Activated naive CD8-positive, alpha-beta T cell treated with anti-CD3 and anti-CD28 coated beads for 36 hours (primary cell): Measurements from ENCODE around the gene ADAMTSL4. TPM values are rescaled to one million over a fixed set of nuclear protein-coding genes. Genes with fewer than 3 reads are reported as not detected.
A peak's percentile ranks its signal among the peaks of the same experiment; 100 is the strongest.

ENCODE experiments used
- DNase-seq: peaks from one replicate; pipeline ENCODE4 v3.0.0; 2021
- H3K27ac Mint-ChIP-seq: one replicate; pipeline ENCODE4 v1.8.0; 2022; ENCODE audit warnings: mild to moderate bottlenecking, moderate library complexity, mixed read lengths
- H3K27me3 Mint-ChIP-seq: one replicate; pipeline ENCODE4 v1.8.0; 2022; ENCODE audit warnings: mild to moderate bottlenecking, mixed read lengths
- H3K36me3 Mint-ChIP-seq: one replicate; pipeline ENCODE4 v1.8.0; 2021; ENCODE audit warnings: mild to moderate bottlenecking, mixed read lengths
- H3K4me1 Mint-ChIP-seq: one replicate; pipeline ENCODE4 v1.8.0; 2021; ENCODE audit warnings: mixed read lengths
- H3K4me3 Mint-ChIP-seq: one replicate; pipeline ENCODE4 v1.8.0; 2022; ENCODE audit warnings: mild to moderate bottlenecking, moderate library complexity, mixed read lengths
- H3K9me3 Mint-ChIP-seq: one replicate; pipeline ENCODE4 v1.8.0; 2022; ENCODE audit warnings: mixed read lengths
- total RNA-seq, 2 experiments: library from RNA; stranded (reverse); gene quantifications; one replicate each; pipeline ENCODE4 v1.2.3, GENCODE V29; 2021

Gene ADAMTSL4
- total RNA-seq, 2 experiments from 2014 or later = 0.06 to 0.10 TPM

DNA sequence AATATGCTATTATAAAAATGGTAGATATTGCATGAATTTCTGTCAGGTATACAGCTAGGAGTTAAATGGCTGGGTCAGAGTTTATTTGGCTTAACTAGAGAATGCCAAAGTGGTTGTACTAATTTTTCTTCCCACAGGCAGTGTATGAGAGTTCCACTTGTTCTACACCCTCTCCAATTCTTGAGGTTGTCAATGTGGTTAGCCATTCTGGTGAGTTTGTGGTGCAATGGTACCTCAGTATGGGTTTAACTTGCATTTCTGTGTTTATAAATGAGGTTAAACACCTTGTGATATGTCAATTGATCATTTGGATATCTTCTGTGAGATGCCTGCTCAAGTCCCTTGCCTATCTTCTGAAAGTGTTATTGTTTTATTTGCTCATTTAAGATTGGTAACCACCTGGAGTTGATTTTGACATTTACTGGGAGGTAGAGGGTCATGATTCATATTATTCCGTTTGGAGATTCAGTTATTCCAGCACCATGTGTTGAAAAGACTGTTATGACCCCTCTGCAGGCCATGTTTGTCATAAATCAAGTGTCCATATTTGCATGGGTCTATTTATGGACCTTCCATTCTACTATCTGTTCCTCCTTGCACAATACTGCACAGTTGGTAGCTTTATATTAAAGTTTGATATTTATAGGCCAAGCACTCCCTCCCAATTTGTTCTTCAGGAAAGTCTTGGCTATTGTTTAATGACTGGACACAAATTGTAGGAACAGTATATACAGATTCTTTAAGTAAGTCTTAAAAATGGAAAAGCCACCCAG lies 27.8 kb upstream of the ADAMTSL4 start:
- no peak for DNase-seq
- Mint-ChIP-seq H3K36me3 (no peaks in the 10 kb centered on the region), H3K27me3 (no peaks in the 10 kb centered on the region), H3K9me3 (no peaks in the 10 kb centered on the region), H3K4me1 (peaks cover 8% of the 10 kb centered on the region), H3K27ac (no peak overlapping the region), H3K4me3 (no peak overlapping the region)

DNA sequence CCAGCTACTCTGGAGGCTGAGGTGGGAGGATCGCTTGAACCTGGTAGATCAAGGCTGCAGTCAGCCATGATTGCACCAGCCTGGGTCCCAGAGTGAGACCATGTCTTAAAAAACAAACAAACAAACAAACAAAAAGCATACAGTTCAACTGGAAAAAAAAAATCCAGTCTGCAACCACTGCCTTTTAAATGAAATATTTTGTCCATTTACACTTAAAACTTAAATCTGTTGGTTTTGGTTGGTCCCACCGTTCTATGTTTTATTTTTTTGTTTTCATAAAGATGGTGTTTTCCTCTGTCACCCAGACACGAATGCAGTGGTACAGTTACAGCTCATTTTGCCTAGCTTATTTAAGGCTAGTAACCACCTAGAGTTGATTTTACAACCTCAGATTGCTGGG lies 23.9 kb upstream of the ADAMTSL4 start:
- H3K27me3 Mint-ChIP-seq = no peaks in the 10 kb centered on the region
- DNase-seq = no peak
- no peak overlapping the region for H3K27ac Mint-ChIP-seq
- H3K36me3 Mint-ChIP-seq = no peaks in the 10 kb centered on the region
- peaks cover 2% of the 10 kb centered on the region for H3K4me1 Mint-ChIP-seq
- H3K9me3 Mint-ChIP-seq = no peaks in the 10 kb centered on the region
- no peak overlapping the region for H3K4me3 Mint-ChIP-seq

DNA sequence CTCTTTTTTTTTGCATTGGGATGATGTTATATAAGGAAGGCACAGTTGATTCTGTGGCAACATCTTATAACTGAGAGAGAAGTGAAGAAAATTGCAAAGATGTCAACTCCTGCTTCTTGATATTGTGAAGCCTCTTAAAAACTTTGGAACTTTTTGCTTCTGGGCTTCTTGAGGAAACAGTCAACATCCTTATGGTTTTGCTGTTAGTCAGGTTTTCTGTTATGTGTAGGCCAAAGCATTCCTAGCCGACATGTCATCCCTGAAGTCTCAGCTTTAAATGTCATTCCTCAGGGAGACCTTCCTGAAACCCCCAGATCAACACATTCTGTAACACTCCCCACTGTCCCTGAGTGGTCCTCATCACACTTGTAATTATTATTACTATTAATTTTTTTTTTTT lies 21.0 kb upstream of the ADAMTSL4 start:
- Mint-ChIP-seq H3K27ac (no peak overlapping the region), H3K9me3 (no peaks in the 10 kb centered on the region), H3K4me3 (no peak overlapping the region)

DNA sequence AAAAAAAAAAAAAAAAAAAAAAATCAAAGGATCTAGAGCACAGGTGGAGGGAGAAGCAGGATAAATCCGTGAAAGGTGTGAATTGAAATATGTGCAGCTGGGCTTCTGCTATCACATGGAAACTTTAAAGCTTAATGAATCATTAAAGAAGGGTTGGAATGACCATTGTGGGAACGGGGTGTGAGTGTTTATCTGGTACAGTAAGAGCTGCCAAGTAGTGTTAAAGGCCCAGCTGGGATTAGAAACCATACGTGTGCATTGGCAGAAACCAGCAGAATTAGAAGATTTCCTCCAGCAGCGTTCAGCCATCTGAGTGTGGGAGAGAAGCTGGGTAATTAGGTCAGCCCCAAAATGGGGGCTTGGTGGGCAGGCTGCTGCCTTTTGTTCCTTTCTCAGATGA lies 20.2 kb upstream of the ADAMTSL4 start:
- no peak for DNase-seq
- H3K4me3 Mint-ChIP-seq = no peak overlapping the region
- H3K4me1 Mint-ChIP-seq = peaks cover 3% of the 10 kb centered on the region
- H3K27me3 Mint-ChIP-seq = no peaks in the 10 kb centered on the region
- H3K36me3 Mint-ChIP-seq = no peaks in the 10 kb centered on the region
- H3K27ac Mint-ChIP-seq = no peak overlapping the region
- H3K9me3 Mint-ChIP-seq = no peaks in the 10 kb centered on the region

More for the DNA sequence above, 21.0 kb upstream of the ADAMTSL4 start:
- DNase-seq = no peak
- no peaks in the 10 kb centered on the region for H3K27me3 Mint-ChIP-seq
- H3K4me1 Mint-ChIP-seq = peaks cover 3% of the 10 kb centered on the region
- H3K36me3 Mint-ChIP-seq = no peaks in the 10 kb centered on the region

DNA sequence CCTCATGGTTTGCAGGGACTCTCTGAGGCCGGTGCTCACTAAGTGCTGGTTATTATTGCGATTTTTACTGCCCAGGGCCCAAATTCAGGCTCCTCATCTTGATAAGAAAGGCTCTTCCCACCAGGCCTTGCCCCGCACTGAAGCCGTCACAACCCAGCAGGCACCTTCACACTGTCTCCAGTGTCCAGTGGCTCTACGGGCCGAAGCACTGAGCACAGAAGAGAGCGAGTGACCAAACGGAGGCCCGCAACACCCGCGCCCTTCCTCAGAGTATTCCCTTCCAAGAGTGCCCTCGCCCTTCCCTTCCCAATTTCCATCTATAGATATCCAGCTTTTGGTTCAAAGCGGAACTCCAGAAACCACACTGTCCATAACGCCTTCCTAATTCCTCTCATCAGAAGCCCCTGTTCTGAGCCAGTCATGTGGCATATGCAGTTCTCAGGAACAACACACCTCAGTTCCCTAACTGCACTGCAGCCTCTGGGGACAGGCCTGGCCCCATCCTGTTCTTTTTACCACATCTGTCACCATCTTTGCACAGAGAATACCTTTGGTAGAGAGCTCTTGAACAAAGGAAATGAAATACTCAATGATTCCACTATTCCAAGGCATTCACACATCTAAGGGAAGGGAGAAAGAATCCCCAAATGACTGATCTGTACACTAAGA lies 18.6 kb upstream of the ADAMTSL4 start:
- Mint-ChIP-seq H3K36me3 (no peaks in the 10 kb centered on the region), H3K4me1 (peaks cover 3% of the 10 kb centered on the region), H3K9me3 (no peaks in the 10 kb centered on the region), H3K27ac (no peak overlapping the region), H3K4me3 (no peak overlapping the region), H3K27me3 (no peaks in the 10 kb centered on the region)
- no peak for DNase-seq

DNA sequence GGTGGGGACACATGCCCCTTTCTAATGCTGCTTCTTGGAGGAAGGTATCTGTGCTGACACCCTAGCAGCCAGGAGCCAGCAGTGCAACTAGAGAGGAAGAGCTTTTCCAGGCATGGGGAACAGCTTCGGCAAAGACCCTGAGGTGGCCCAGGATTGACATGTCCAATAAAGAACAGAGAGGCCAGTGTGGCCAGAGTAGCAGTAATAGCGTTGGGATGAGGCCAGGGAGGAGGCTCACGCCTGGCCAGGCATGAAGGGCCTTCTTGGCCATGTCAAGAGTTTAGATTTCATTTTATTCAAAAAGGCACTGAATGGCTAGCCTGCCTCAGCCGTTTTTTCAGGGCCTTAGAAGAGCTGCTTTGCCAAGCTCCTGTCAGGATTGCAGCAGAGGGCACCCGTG lies 16.3 kb upstream of the ADAMTSL4 start:
- peak overlapping the region; percentile 16 for H3K27ac Mint-ChIP-seq
- H3K36me3 Mint-ChIP-seq = no peaks in the 10 kb centered on the region
- peaks cover 3% of the 10 kb centered on the region for H3K4me1 Mint-ChIP-seq
- no peaks in the 10 kb centered on the region for H3K27me3 Mint-ChIP-seq
- H3K4me3 Mint-ChIP-seq = no peak overlapping the region
- DNase-seq = no peak
- no peaks in the 10 kb centered on the region for H3K9me3 Mint-ChIP-seq

DNA sequence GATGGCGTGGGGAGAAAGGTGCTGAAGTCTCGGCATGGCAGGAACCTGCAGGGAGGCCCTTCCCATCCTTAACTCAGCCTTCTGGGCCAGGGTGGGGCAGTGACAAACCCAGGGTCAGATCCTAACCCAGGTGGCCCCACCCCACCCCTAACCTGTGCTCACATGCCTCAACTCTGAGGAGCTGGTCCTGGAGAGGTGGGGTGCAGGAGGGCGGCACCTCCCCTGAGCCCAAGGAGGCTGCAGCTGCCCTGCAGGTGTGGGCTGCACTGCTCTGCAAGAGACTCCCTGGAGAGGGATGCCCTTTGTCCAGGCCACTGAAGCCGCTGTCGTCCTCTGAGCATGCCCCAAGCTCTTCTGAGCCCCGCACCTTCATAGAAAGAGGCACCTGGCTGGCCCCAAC lies 15.2 kb upstream of the ADAMTSL4 start:
- no peaks in the 10 kb centered on the region for H3K27me3 Mint-ChIP-seq
- H3K36me3 Mint-ChIP-seq = no peaks in the 10 kb centered on the region
- H3K27ac Mint-ChIP-seq = no peak overlapping the region
- DNase-seq = no peak
- H3K4me3 Mint-ChIP-seq = no peak overlapping the region
- H3K9me3 Mint-ChIP-seq = no peaks in the 10 kb centered on the region
- H3K4me1 Mint-ChIP-seq = peaks cover 3% of the 10 kb centered on the region

DNA sequence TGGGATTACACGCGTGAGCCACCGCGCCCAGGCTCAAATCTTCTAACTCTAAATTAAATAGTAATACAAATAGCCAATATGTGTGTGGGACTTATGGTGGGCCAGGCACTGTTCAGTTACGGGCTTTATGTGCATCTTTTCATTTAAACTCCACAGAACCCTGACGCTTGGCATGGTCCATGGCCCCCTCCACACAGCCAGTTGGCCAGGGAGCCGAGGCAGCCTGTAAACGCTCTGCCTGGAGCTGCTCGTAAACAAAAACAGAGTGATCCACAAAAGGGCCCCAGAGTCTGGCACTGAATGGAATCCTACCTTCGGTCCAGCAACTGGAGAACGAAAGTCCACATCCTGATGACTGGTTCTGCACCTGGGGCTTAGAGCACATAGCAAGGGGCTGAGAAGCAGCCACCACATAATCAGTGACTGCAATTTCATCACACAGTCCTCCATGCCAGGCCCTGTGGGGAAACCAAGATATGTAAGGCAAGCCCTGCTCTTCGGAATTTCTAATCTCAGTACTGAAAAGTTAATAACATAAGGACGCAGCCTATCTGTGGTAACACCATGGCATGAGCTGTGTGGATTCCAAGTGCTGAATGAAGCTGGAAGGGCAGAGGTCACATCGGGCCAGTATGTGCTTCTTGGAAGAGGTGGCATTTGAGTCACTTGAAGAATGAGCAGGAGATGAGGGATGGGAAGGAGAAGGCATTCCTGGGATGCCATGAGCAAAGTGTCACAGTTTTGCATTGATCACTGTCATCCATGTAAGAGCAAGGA lies 13.5 kb upstream of the ADAMTSL4 start:
- Mint-ChIP-seq H3K4me3 (no peak overlapping the region), H3K36me3 (no peaks in the 10 kb centered on the region), H3K4me1 (peaks cover 3% of the 10 kb centered on the region), H3K27me3 (no peaks in the 10 kb centered on the region), H3K9me3 (no peaks in the 10 kb centered on the region), H3K27ac (no peak overlapping the region)
- no peak for DNase-seq

DNA sequence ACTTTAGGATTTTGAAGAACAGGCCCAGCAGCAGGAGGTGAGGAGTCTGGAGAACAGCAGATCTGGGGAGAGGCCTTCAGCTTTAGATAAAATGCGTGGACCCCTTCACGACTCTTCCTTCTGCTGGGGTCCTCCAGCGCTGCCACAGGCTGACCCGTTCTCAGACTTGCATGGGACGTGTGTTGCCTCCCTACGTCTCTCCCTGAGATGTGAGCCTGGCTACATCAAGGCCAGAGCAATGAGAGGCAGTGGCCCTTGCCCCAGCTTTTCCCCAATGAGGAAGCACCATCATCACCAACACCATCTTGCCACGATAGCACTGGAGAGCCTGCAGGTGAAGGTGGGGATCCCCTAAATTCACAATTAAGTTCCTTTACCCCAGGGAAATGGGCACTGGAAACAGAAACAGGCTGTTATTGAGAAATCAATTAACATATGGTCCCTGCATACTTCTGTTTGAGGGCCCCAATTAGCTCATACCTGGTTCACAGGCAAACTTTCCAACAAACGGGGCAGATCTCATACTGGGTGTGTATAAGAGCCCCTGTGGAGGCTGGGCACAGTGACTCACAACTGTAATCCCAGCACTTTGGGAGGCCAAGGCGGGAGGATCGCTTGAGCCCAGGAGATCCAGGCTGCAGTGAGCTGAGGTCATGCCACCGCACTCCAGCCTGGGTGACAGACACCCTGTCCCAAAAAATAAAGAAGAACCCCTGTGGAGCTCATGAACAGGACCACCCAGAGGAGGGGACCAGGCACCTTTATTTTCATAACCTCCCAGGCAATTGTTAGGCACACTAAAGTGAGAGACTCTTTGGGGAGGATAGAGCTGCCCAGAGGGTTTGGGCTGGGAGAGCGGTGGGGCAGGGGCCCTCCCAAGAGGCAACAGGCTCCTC lies 12.1 kb upstream of the ADAMTSL4 start:
- Mint-ChIP-seq H3K27ac (no peak overlapping the region), H3K4me1 (peaks cover 3% of the 10 kb centered on the region), H3K27me3 (peaks cover 2% of the 10 kb centered on the region), H3K4me3 (no peak overlapping the region), H3K36me3 (no peaks in the 10 kb centered on the region), H3K9me3 (no peaks in the 10 kb centered on the region)
- no peak for DNase-seq

DNA sequence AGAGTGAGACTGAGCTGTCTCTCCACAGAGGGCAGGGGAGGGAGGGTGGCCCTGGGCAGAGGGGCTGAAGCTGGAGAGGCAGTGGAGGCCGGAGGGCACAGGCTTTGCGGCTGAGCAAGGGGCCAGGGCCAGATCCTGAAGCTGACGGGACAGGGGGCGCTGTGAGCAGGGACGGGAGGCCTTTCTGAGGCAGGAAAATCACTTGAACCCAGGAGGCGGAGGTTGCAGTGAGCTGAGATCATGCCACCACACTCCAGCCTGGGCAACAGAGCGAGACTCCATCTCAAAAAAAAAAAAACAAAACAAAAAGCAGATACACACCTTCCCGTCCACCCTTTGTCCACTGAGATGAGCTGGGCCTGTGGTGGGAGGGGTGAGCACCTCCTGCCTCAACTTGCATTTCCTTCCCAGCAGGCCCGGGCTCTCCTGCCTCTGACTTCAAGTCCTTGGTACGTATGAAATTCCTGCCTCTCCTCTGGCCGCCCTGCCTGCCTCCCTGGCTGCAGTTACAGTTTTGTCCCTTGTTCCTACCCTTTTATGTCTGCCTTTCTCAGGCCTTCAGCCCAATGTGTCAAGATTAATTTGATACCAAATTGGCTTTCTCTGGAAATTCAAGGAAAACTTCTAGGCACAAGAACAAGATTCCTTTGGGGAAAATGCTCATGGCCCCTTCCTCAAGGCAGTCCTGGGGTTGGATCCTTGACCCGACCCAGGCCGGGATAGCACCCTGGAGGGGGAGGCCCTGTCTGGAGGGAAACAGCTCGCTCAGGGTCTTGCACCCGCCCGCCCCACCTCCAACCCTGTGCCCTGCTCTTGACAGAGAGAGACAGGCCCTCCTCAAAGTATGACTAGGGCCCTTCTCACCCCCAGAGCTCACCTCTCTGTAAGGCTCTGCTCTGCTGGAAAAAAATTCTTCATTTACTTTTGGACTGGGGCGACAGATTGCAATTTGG lies 11.2 kb upstream of the ADAMTSL4 start:
- H3K27me3 Mint-ChIP-seq = peaks cover 9% of the 10 kb centered on the region
- H3K27ac Mint-ChIP-seq = no peak overlapping the region
- no peaks in the 10 kb centered on the region for H3K9me3 Mint-ChIP-seq
- H3K36me3 Mint-ChIP-seq = no peaks in the 10 kb centered on the region
- no peak for DNase-seq
- no peaks in the 10 kb centered on the region for H3K4me1 Mint-ChIP-seq
- no peak overlapping the region for H3K4me3 Mint-ChIP-seq

DNA sequence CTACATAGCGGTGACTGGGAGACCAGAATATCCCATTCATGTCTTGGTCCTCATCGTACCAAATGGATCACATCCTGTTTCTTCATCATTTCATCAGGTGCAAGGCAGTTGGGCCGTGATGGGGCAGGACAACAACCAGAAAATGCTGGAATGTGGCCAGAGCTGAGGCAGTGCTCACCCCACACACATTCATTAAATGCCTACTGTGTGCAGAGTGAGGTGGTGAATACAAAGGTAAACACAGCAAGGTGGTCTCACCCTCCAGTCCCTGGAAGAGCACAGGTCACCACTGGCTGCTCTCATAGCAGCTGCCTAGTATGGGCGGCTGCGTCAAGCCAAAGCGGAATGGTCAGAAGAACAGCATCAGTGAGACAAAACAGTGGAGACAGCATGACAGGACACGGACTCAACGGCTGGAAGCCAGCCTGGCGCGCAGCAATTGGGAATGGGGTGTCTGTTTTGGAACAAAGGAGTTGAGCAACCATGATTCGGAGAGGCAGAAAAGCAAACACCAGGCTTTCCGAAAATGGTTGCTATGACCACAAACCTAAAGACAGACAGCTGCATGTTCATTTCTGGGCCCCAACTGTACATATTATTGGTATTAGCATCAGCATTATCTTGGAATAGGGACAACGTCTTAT lies 5.6 kb upstream of the ADAMTSL4 start:
- H3K9me3 Mint-ChIP-seq = no peaks in the 10 kb centered on the region
- no peaks in the 10 kb centered on the region for H3K36me3 Mint-ChIP-seq
- peaks cover 47% of the 10 kb centered on the region for H3K27me3 Mint-ChIP-seq
- no peak for DNase-seq
- H3K4me1 Mint-ChIP-seq = peaks cover 3% of the 10 kb centered on the region
- H3K27ac Mint-ChIP-seq = no peak overlapping the region
- H3K4me3 Mint-ChIP-seq = no peak overlapping the region

DNA sequence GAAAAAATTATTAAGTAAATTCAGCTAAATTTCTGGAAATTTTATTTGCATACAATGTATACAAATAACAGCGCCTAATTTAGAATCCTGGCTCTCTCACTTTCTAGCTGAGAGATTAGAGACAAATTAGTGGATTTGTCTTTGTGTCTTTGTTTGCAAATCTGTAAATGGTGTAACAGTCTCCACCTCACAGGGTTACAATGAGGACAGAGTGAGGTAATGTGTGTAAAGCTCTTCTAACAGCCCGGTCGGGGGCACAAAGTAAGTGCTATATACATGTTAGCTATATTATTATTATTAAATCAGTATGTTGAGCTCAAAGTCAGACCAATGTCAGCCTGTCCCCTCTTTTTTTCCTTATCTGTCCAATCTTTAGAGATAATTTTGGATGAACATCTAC lies 5.0 kb upstream of the ADAMTSL4 start:
- Mint-ChIP-seq H3K4me1 (peaks cover 3% of the 10 kb centered on the region), H3K9me3 (no peaks in the 10 kb centered on the region)

DNA sequence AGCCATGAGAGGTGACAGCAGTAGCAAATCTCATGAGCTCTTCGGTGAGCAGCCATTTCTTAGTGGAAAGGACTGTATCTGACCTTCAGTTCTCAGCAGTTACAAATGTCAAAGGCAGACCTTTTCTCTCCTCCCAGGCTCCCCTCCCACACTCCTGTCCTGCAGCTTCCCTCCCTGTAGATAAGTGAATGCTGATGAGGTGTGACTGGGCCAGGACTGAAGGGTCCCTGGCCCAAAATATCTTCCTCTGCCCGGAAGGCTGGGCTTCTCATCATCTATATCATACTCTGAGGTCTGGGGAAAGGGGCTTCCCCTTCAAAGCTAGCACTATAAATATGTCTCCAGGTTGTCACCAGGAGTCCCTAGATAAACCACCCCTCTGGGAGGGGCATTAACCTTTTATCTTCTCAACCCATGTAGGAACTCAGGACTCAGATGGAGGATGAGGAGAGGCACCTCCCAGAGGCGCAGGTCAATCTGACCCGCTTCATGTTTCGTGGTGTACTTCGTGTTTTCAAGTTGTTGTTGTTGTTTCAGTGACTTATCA lies 3.6 kb upstream of the ADAMTSL4 start:
- Mint-ChIP-seq H3K36me3 (no peaks in the 10 kb centered on the region), H3K27me3 (peaks cover 60% of the 10 kb centered on the region), H3K4me1 (peaks cover 7% of the 10 kb centered on the region), H3K4me3 (no peak overlapping the region), H3K9me3 (no peaks in the 10 kb centered on the region), H3K27ac (no peak overlapping the region)
- no peak for DNase-seq

More for the DNA sequence above, 5.0 kb upstream of the ADAMTSL4 start:
- no peak overlapping the region for H3K4me3 Mint-ChIP-seq
- no peaks in the 10 kb centered on the region for H3K36me3 Mint-ChIP-seq
- peaks cover 47% of the 10 kb centered on the region for H3K27me3 Mint-ChIP-seq
- no peak overlapping the region for H3K27ac Mint-ChIP-seq
- no peak for DNase-seq
